Nephron (organoid): Measurements from ENCODE around the gene ZNF628.

Source experiments
- H3K27ac Mint-ChIP-seq, 3 experiments: 2 replicates each; pipeline ENCODE4 v1.8.0; 2020; ENCODE audit warnings: mixed read lengths in 3 of 3, mild to moderate bottlenecking in 2 of 3, moderate library complexity in 1 of 3
- H3K27me3 Mint-ChIP-seq: 2 replicates; pipeline ENCODE4 v1.8.0; 2021; ENCODE audit warnings: low read depth, mild to moderate bottlenecking, moderate library complexity, mixed read lengths
- H3K36me3 Mint-ChIP-seq: 2 replicates; pipeline ENCODE4 v1.8.0; 2020; ENCODE audit warnings: low read depth, mixed read lengths
- H3K4me1 Mint-ChIP-seq: 2 replicates; pipeline ENCODE4 v1.8.0; 2020; ENCODE audit warnings: mixed read lengths
- H3K4me3 Mint-ChIP-seq, 3 experiments: 2 replicates each; pipeline ENCODE4 v1.8.0; 2020; ENCODE audit warnings: mild to moderate bottlenecking in 3 of 3, mixed read lengths in 3 of 3, moderate library complexity in 2 of 3
- H3K9me3 Mint-ChIP-seq: 2 replicates; pipeline ENCODE4 v1.8.0; 2020; ENCODE audit warnings: mixed read lengths
- TF ChIP-seq, protein P1 (sequence below), 3 experiments: fragments of 200-600 bp; sonication (generic); IDR thresholded peaks; one replicate each; pipeline ENCODE4 v1.5.0; 2021; ENCODE audit warnings: antibody characterized with exemption in 3 of 3; ENCODE audit not compliant: unreplicated experiment in 3 of 3

Gene ZNF628

DNA sequence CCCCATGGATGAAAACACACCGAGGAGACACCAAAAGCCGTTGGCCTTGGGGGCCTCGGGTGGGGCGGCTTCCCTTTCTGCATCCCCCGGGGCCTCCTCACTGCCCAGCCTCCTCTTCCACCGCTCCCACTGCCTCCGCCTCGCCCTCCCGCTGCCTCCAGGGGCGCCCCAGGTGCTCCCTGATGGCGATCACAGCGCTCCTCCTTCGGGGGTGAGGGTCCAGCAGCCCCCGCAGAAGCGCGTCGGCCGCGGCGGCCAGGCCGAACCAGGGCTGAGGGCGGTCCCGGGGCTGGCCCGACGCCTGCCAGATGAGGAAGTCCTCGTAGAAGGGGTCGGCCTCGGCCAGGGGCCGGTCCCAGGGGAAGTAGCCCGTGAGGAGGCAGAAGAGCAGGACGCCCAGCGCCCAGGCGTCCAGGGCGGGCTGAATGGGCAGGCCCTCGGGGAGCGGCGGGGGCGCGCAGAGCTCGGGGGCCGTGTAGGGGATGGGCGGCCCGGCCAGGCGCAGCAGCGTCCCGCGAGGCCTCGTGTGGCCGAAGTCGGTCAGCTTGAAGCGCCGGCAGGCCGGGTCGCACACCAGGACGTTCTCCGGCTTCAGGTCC lies 53.3 kb downstream of the ZNF628 start:
- Mint-ChIP-seq H3K27ac (no peak overlapping the region), H3K36me3 (no peaks in the 10 kb centered on the region), H3K27me3 (peaks cover 7% of the 10 kb centered on the region), H3K4me1 (peaks cover 7% of the 10 kb centered on the region), H3K4me3 (no peak overlapping the region), H3K9me3 (no peaks in the 10 kb centered on the region)
- TF ChIP-seq, protein P1, sequence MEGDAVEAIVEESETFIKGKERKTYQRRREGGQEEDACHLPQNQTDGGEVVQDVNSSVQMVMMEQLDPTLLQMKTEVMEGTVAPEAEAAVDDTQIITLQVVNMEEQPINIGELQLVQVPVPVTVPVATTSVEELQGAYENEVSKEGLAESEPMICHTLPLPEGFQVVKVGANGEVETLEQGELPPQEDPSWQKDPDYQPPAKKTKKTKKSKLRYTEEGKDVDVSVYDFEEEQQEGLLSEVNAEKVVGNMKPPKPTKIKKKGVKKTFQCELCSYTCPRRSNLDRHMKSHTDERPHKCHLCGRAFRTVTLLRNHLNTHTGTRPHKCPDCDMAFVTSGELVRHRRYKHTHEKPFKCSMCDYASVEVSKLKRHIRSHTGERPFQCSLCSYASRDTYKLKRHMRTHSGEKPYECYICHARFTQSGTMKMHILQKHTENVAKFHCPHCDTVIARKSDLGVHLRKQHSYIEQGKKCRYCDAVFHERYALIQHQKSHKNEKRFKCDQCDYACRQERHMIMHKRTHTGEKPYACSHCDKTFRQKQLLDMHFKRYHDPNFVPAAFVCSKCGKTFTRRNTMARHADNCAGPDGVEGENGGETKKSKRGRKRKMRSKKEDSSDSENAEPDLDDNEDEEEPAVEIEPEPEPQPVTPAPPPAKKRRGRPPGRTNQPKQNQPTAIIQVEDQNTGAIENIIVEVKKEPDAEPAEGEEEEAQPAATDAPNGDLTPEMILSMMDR (IDR thresholded peaks at IDR 0.05; ENCODE audit: unreplicated experiment in 3 of 3), result no peak

DNA sequence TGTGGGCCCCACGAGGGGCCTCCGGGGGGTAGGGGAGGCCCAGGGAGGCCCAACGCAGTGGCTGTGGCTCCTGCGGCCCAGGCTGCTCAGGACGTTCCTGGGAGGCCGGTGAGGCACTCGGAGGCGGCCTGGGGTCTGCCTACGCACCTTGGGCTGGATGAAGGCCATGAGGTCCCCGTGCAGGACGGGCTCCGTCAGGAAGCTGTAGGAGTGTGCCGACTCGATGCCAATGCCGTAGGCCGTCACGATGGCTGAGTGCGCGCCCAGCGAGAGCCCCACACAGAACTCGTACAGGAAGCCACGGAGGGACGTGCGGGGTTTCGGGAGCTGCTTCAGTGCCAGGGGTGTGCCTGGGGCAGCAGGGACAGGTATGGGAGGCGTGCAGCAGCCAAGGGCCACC lies 54.6 kb downstream of the ZNF628 start:
- Mint-ChIP-seq H3K27me3 (no peaks in the 10 kb centered on the region), H3K36me3 (no peaks in the 10 kb centered on the region), H3K4me3 (no peak overlapping the region), H3K27ac (no peak overlapping the region), H3K9me3 (no peaks in the 10 kb centered on the region), H3K4me1 (peaks cover 7% of the 10 kb centered on the region)
- TF ChIP-seq, protein P1 (IDR thresholded peaks at IDR 0.05; ENCODE audit: unreplicated experiment in 3 of 3), result no peak
